KOPT-K1 (cell line): Measurements from ENCODE around the gene RHO.
"Not testable (repeated sequence)": the region's sequence is repeated elsewhere in the genome, so short reads cannot be mapped to it uniquely, and the experiment has no call there.

Experiments used
- H3K27ac ChIP-seq: fragments of 200-600 bp; sonication (generic); 2 replicates; pipeline ENCODE4 v1.5.1; 2016; ENCODE audit warnings: antibody characterized with exemption, mild to moderate bottlenecking, low read depth, low read length; ENCODE audit not compliant: poor library complexity, severe bottlenecking
- H3K36me3 ChIP-seq: fragments of 200-600 bp; sonication (generic); 2 replicates; pipeline ENCODE4 v1.5.1; 2017; ENCODE audit warnings: antibody characterized with exemption, mild to moderate bottlenecking, low read length, moderate library complexity; ENCODE audit not compliant: insufficient read depth
- H3K9me3 ChIP-seq: fragments of 200-600 bp; sonication (generic); 2 replicates; pipeline ENCODE4 v1.5.1; 2017; ENCODE audit warnings: antibody characterized with exemption, low read length, mild to moderate bottlenecking; ENCODE audit not compliant: insufficient read depth, poor library complexity, severe bottlenecking

The RHO gene

GRCh38 chr3:129506231-129506742, 22.2 kb upstream of the RHO start:
- H3K36me3 ChIP-seq: peaks cover 80% of the 10 kb centered on the region
- H3K9me3 ChIP-seq: no peaks in the 10 kb centered on the region
- no peak overlapping the region for H3K27ac ChIP-seq

GRCh38 chr3:129507181-129507831, 21.1 kb upstream of the RHO start:
- H3K36me3 ChIP-seq: peaks cover 82% of the 10 kb centered on the region
- no peak overlapping the region for H3K27ac ChIP-seq
- H3K9me3 ChIP-seq: no peaks in the 10 kb centered on the region

- H3K9me3 ChIP-seq: no peaks in the 10 kb centered on the region
- H3K27ac ChIP-seq: no peak overlapping the region
- peaks cover 71% of the 10 kb centered on the region for H3K36me3 ChIP-seq
These were observed 15.8 kb upstream of the RHO start for GRCh38 chr3:129512595-129512994.

- Histone ChIP-seq H3K36me3 (peaks cover 67% of the 10 kb centered on the region), H3K9me3 (no peaks in the 10 kb centered on the region), H3K27ac (no peak overlapping the region)
These were observed 14.7 kb upstream of the RHO start for GRCh38 chr3:129513705-129514104.

- Histone ChIP-seq H3K9me3 (no peaks in the 10 kb centered on the region), H3K36me3 (peaks cover 70% of the 10 kb centered on the region), H3K27ac (no peak overlapping the region)
These were observed 14.3 kb upstream of the RHO start for GRCh38 chr3:129514110-129514509.

- peaks cover 68% of the 10 kb centered on the region for H3K36me3 ChIP-seq
- H3K27ac ChIP-seq: no peak overlapping the region
- H3K9me3 ChIP-seq: no peaks in the 10 kb centered on the region
These were observed 13.9 kb upstream of the RHO start for GRCh38 chr3:129514563-129514962.

- peaks cover 65% of the 10 kb centered on the region for H3K36me3 ChIP-seq
- not testable (repeated sequence) for H3K9me3 ChIP-seq, H3K27ac ChIP-seq
These were observed 13.2 kb upstream of the RHO start for GRCh38 chr3:129515108-129515820.

GRCh38 chr3:129515821-129516432, 12.5 kb upstream of the RHO start:
- peaks cover 59% of the 10 kb centered on the region for H3K36me3 ChIP-seq
- not testable (repeated sequence) for H3K27ac ChIP-seq, H3K9me3 ChIP-seq

- Histone ChIP-seq H3K9me3 (no peaks in the 10 kb centered on the region), H3K27ac (no peak overlapping the region), H3K36me3 (peaks cover 46% of the 10 kb centered on the region)
These were observed 10.9 kb upstream of the RHO start for GRCh38 chr3:129517516-129517915.

- H3K9me3 ChIP-seq: no peaks in the 10 kb centered on the region
- no peak overlapping the region for H3K27ac ChIP-seq
- H3K36me3 ChIP-seq: peaks cover 40% of the 10 kb centered on the region; the same call in 1 of the 2 replicates
These were observed 10.3 kb upstream of the RHO start for GRCh38 chr3:129518038-129518561.

- Histone ChIP-seq H3K9me3 (no peaks in the 10 kb centered on the region), H3K27ac (no peak overlapping the region), H3K36me3 (peaks cover 35% of the 10 kb centered on the region; the same call in 1 of the 2 replicates)
These were observed 9.9 kb upstream of the RHO start for GRCh38 chr3:129518581-129518980.

GRCh38 chr3:129519449-129519848, 9.0 kb upstream of the RHO start:
- no peaks in the 10 kb centered on the region for H3K9me3 ChIP-seq
- H3K27ac ChIP-seq: no peak overlapping the region
- H3K36me3 ChIP-seq: peaks cover 27% of the 10 kb centered on the region; the same call in 1 of the 2 replicates

GRCh38 chr3:129519896-129520715, 8.3 kb upstream of the RHO start:
- H3K27ac ChIP-seq: no peak overlapping the region
- peaks cover 23% of the 10 kb centered on the region; the same call in 1 of the 2 replicates for H3K36me3 ChIP-seq
- no peaks in the 10 kb centered on the region for H3K9me3 ChIP-seq

GRCh38 chr3:129520960-129521359, 7.5 kb upstream of the RHO start:
- no peaks in the 10 kb centered on the region for H3K9me3 ChIP-seq
- H3K27ac ChIP-seq: no peak overlapping the region

More at GRCh38 chr3:129520960-129521359, 7.5 kb upstream of the RHO start:
- H3K36me3 ChIP-seq: peaks cover 21% of the 10 kb centered on the region; the same call in 1 of the 2 replicates
